Fibroblast of villous mesenchyme (primary cell): ENCODE results near the gene RCBTB1. TPM values are rescaled to one million over a fixed set of nuclear protein-coding genes. Genes with fewer than 3 reads are reported as not detected.
A peak's percentile ranks its signal among the peaks of the same experiment; 100 is the strongest.

Experiments used
- DNase-seq: peaks from one replicate; pipeline ENCODE4 v3.0.0-alpha.2; 2010; ENCODE audit warnings: low read depth
- H3K4me3 ChIP-seq: 2 replicates; pipeline ENCODE4 v1.5.1; 2011; ENCODE audit warnings: low read depth, mild to moderate bottlenecking, low read length
- total RNA-seq: library from RNA; depleted of rRNA; stranded (reverse); fragments of >200 nt; gene quantifications from 2 replicates; pipeline ENCODE4 v1.2.3, GENCODE V29; 2012
- TF ChIP-seq, protein P1 (sequence below): IDR thresholded peaks from 2 replicates; pipeline ENCODE4 v1.5.1; 2012; ENCODE audit warnings: low read depth, mild to moderate bottlenecking, low read length; ENCODE audit not compliant: insufficient read depth

The RCBTB1 gene
- total RNA-seq, 1 donor = 25.5 TPM

DNA sequence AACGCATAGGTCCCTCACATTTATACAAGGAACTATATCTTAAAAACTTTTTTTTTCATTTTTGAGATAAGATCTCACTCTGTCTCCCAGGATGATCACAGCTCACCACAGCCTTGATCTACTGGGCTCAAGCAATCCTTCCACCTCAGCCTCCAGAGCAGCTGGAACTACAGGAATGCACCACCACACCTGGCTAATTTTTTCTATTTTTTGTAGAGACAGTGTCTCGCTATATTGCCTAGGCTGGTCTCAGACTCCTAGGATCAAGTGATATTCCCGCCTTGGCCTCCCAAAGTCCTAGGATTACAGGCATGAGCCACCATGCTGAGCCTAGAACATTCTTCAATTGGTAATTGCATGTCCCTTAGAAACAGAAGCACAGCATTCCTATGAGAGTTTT, 41.7 kb downstream of the RCBTB1 start:
- TF ChIP-seq, protein P1, sequence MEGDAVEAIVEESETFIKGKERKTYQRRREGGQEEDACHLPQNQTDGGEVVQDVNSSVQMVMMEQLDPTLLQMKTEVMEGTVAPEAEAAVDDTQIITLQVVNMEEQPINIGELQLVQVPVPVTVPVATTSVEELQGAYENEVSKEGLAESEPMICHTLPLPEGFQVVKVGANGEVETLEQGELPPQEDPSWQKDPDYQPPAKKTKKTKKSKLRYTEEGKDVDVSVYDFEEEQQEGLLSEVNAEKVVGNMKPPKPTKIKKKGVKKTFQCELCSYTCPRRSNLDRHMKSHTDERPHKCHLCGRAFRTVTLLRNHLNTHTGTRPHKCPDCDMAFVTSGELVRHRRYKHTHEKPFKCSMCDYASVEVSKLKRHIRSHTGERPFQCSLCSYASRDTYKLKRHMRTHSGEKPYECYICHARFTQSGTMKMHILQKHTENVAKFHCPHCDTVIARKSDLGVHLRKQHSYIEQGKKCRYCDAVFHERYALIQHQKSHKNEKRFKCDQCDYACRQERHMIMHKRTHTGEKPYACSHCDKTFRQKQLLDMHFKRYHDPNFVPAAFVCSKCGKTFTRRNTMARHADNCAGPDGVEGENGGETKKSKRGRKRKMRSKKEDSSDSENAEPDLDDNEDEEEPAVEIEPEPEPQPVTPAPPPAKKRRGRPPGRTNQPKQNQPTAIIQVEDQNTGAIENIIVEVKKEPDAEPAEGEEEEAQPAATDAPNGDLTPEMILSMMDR = no peak
- no peak for DNase-seq
- H3K4me3 ChIP-seq = no peak overlapping the region

DNA sequence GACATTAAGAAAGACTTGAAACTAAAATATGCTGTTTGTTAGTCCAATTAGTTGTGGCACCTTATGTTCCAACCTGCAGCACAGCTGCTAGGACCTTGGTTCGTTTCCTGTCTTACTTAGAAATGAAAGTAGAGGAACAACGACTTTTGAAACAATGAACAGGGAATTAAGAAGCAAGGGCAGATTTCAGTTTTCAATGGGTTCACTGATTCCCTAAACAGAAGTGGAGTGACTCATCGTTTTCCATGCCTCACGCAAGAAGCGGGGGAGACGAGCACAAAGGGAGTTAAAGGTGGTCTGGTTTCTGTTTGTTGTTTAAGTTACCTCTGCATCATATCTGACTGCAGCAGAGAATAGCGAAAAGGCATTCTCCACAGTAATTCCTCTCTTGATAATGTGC, 44.8 kb downstream of the RCBTB1 start:
- TF ChIP-seq, protein P1 = no peak
- H3K4me3 ChIP-seq = peak overlapping the region; percentile 16
- DNase-seq = peak; percentile 81

DNA sequence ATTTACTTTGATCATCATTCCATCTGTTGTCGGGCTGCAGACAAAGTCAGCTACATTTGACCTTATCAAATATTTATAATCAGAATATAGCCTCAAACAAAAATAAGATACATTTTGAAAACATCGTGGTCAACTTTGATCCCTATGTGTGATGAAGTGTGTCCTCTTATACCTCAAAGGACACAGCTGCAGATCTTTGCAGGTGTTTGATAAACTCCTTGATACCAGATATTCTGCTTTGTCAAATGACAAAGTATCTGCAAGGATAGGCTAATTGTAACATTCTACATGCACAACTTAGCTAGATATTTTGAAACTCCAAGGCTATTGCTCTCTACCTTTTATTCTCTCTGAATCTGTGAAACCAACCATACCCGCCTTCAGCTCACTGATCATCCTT, 45.6 kb downstream of the RCBTB1 start:
- H3K4me3 ChIP-seq = no peak overlapping the region
- TF ChIP-seq, protein P1 = no peak
- DNase-seq = no peak

DNA sequence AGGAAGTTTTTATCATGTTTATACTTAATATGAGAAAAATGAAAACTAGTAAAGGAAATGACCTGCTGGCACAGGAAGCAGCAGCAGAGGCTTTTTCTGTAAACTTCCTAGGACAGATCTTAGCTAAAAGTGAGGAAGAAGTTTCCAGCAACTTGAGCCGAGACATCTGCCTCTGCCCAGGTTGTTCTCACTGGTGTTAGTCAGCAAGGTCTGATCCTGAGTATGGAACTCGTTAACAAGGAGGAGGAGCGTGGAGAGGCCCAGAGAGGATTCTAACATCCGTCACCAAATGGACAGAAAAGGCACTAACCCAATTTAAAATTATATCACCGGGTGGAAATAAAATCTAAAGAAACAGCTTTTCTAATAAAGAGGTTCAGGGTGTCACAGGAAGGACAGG, 46.0 kb downstream of the RCBTB1 start:
- no peak overlapping the region for H3K4me3 ChIP-seq
- TF ChIP-seq, protein P1 = no peak
- DNase-seq = peak; percentile 18

DNA sequence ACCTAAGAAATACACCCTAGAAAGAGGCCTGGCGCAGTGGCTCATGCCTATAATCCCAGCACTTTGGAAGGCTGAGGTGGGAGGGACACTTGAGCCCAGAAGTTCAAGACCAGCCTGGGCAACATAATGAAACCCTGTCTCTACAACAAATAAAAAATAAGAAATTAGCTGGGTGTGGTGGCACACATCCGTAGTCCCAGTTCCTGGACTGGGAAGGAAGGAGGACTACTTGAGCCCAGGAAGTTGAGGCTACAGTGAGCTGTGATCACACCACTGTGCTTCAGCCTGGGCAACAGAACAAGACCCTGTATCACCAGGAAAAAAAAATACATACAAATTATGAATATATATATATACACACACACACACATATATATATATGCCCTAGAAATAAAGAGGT, 47.0 kb downstream of the RCBTB1 start:
- TF ChIP-seq, protein P1 = no peak
- no peak overlapping the region for H3K4me3 ChIP-seq
- no peak for DNase-seq

DNA sequence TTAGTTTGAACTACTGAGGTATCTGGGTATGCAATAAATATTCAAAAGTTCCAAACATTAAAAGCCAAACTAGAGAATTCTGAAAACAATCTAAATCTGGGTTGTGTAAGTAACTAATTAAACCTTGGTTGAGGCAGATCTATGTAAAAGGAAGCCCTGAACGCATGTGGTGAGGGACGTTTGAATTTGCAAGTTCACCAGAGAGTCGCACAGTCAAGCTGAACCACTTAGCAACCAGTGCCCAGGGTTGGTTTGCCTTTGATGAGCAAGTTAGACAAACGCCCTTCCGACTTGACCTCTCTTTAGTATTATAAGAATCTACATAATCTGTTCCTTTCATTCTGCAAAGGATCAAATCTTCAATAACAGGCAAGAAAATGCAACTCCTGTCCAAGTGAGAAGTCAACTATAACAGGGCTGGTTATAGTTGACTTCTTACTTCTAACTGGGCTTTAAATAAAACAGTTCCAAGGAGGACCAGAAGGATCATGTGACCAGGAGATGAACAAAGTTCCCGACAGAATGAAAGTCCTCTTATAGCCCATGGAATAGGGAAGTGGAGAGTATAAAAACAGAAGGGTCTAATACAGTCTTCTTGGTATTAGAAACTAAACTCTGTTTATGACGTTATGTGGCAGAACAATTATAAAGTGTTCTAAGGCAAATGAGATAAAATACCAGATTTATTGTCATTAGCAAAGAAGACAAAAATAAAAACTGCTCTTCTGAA, 49.0 kb downstream of the RCBTB1 start:
- DNase-seq = no peak
- TF ChIP-seq, protein P1 = no peak
- H3K4me3 ChIP-seq = no peak overlapping the region
